ENCODE data around the gene TMTC2.

DNA sequence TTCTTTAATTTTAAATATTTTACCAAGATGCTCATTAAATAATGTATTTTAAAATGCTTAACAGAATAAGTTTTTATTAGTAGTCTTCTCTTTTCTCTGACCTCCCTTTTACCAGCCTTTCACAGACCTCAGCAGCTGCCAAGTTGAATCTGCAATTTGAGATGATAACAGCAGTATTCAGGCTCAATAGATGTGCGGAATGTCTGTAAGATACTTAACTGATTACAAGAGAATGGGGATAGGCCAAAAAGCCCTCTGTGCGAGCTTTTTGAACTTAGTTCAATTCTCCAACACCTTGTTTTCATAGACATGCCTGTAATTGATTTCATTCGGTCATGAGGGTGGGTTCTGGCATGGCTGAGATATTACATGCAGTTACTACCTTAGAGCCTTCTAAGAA lies 277.2 kb downstream of the TMTC2 start:
- TF ChIP-seq, protein P1, sequence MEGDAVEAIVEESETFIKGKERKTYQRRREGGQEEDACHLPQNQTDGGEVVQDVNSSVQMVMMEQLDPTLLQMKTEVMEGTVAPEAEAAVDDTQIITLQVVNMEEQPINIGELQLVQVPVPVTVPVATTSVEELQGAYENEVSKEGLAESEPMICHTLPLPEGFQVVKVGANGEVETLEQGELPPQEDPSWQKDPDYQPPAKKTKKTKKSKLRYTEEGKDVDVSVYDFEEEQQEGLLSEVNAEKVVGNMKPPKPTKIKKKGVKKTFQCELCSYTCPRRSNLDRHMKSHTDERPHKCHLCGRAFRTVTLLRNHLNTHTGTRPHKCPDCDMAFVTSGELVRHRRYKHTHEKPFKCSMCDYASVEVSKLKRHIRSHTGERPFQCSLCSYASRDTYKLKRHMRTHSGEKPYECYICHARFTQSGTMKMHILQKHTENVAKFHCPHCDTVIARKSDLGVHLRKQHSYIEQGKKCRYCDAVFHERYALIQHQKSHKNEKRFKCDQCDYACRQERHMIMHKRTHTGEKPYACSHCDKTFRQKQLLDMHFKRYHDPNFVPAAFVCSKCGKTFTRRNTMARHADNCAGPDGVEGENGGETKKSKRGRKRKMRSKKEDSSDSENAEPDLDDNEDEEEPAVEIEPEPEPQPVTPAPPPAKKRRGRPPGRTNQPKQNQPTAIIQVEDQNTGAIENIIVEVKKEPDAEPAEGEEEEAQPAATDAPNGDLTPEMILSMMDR (IDR thresholded peaks at IDR 0.05; ENCODE audit: poor library complexity), result no peak
- TF ChIP-seq EZH2phosphoT487 (IDR thresholded peaks at IDR 0.05; ENCODE audit: low read depth, severe bottlenecking, unreplicated experiment) (no peak), EZH2 (IDR thresholded peaks at IDR 0.05; ENCODE audit: borderline replicate concordance) (no peak)

Data from hepatocyte (in vitro differentiated cells).